ENCODE measurements around the gene SPECC1.
"Not testable (repeated sequence)": the region's sequence is repeated elsewhere in the genome, so short reads cannot be mapped to it uniquely, and the experiment has no call there.

Gene SPECC1

GRCh38 chr17:20009302-20010098, at the start of gene SPECC1:
SPECC1 (plus strand) TSS chr17:20009359; CDS start chr17:20096652, 87,293 bp downstream.
- DNase-seq: peak; percentile 11

GRCh38 chr17:19962954-19963353, 46.2 kb upstream of the SPECC1 start:
- DNase-seq: not testable (repeated sequence)

GRCh38 chr17:19973156-19973555, 36.0 kb upstream of the SPECC1 start:
- no peak for DNase-seq

GRCh38 chr17:19975601-19976000, 33.6 kb upstream of the SPECC1 start:
- DNase-seq: no peak

- no peak for DNase-seq
Measured at GRCh38 chr17:19977293-19978208, 31.6 kb upstream of the SPECC1 start, which contains the start of gene AKAP10. AKAP10 (minus strand) TSS chr17:19977828; CDS start chr17:19977679, 149 bp downstream.

GRCh38 chr17:19978209-19978802, 30.9 kb upstream of the SPECC1 start:
- DNase-seq: peak; percentile 38

GRCh38 chr17:19978805-19979211, 30.4 kb upstream of the SPECC1 start:
- DNase-seq: no peak

GRCh38 chr17:19979917-19980770, 29.0 kb upstream of the SPECC1 start:
- DNase-seq: no peak

GRCh38 chr17:19986941-19987861, 22.0 kb upstream of the SPECC1 start:
- no peak for DNase-seq

GRCh38 chr17:19987897-19988296, 21.3 kb upstream of the SPECC1 start:
- no peak for DNase-seq

GRCh38 chr17:19991252-19991885, 17.8 kb upstream of the SPECC1 start:
- no peak for DNase-seq

GRCh38 chr17:19992803-19993713, 16.1 kb upstream of the SPECC1 start:
- DNase-seq: peak; percentile 54

- DNase-seq: no peak
Measured at GRCh38 chr17:19996086-19996485, 13.1 kb upstream of the SPECC1 start.

- DNase-seq: no peak
Measured at GRCh38 chr17:19996502-19996901, 12.7 kb upstream of the SPECC1 start.

GRCh38 chr17:20008242-20009051, 712 bp upstream of the SPECC1 start:
- no peak for DNase-seq

GRCh38 chr17:20009052-20009301, 182 bp upstream of the SPECC1 start:
- DNase-seq: no peak

GRCh38 chr17:20010099-20010863, 1.1 kb downstream of the SPECC1 start:
- DNase-seq: no peak

- no peak for DNase-seq
Measured at GRCh38 chr17:20010936-20011335, 1.8 kb downstream of the SPECC1 start.
